Fibroblast of mammary gland (primary cell): ENCODE results near the gene FAM72D.
"Not testable (repeated sequence)": the region's sequence is repeated elsewhere in the genome, so short reads cannot be mapped to it uniquely, and the experiment has no call there.

Source experiments
- DNase-seq: peaks from one replicate; pipeline ENCODE4 v3.0.0-alpha.2; 2010; ENCODE audit warnings: low read depth
- H3K4me3 ChIP-seq: 2 replicates; pipeline ENCODE4 v1.5.1; 2011; ENCODE audit warnings: low read depth, mild to moderate bottlenecking, low read length, moderate library complexity; ENCODE audit not compliant: control insufficient read depth

FAM72D gene

DNA sequence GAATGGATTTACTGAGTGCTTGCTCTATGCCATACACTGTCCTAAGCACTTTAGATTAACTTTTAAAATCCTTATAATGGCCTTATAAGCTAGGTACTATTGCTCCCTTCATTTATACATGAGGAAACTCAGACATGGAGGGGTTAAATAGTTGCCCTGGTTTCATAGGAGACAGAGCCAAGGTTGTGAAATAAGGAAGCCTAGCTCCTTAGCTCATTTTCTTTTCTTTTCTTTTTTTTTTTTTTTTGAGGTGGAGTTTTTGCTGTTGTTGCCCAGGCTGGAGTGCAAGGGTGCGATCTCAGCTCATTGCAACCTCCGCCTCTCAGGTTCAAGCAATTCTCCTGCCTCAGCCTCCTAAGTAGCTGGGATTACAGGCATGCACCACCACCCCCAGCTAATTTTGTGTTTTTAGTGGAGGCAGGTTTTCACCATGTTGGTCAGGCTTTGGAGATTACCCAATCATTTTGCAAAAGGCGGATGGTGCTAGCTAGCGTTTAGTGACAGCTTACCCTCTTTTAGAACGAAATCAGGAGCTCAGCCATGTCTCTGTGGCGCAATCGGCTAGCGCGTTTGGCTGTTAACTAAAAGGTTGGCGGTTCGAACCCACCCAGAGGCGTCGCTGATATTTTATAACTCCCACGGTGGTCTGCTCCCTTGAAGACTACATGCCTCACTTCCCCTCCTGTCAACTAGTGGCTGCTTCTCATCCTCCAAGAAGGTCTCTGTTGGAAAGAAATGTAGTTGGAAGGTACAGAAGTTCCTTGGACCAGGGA lies 33.1 kb downstream of the FAM72D start:
- peak; percentile 67 for DNase-seq
- H3K4me3 ChIP-seq = peak overlapping the region; percentile 22

DNA sequence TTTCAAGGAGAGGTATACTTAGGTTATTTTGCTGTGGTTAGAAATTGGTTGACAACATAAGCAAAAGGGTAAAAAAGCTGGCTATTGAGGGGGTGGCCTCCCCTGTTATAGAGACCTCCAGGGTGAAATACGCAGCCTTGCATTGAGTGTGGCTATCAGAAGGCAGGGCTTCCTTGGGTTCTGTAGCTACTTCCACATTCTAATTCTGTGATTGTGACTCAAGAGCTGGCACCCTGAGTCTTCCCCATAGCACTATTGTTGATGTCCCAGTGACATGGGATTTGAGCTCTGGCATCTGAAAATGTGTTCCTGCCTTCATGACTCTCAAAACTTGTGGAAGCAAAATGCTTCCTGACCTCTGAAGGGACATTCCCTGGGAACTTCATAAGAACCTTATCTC lies 38.7 kb downstream of the FAM72D start:
- DNase-seq, H3K4me3 ChIP-seq: not testable (repeated sequence)

DNA sequence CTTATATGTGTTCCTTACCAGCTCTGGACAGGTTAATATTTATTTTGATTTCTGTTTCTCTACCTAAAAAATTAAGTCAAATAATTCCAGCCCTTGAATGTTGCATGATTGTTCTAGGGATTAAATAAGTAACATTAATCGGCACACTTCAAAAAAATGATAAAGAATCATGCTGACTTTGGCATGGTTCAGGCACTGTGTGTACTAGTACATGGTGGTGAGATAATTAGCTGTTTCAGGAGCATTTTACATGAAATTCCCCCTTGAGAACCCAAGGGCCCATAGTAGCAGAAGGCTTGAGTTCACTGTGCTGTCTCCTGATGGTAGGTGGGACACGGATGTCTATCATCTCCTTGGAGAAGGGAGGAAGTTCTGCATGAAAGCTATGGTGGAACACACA lies 44.8 kb downstream of the FAM72D start:
- not testable (repeated sequence) for DNase-seq, H3K4me3 ChIP-seq

DNA sequence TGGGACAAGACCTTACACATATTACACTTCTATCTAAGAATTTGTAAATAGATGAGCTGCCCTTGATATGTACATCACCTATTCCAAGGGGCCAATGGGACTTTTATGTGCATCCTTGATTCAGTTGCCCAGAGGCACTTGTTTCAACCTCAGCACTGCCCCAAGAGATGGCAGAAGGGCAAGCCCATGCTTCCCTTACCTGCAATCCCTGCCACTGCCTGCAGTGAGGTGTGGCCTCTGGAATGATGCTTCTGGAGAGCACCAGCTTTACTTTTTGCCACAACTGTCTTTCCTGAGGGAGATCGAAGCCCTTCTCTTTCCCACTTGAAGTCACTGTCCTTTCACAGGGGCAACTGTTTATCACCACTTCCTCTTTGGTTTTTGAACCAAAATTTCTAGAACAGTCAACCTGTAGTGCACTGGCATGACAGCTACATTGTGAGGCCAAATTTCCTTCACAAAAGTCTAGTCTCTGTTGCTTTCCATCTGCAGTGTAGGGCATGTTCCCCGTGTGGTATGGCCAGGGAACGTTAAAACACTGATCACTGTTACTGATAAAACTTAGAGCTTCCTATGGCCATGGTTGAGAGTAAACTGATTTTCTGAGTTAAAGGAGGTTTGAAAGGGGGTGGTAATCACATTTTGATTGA lies 48.6 kb downstream of the FAM72D start:
- DNase-seq, H3K4me3 ChIP-seq: not testable (repeated sequence)

DNA sequence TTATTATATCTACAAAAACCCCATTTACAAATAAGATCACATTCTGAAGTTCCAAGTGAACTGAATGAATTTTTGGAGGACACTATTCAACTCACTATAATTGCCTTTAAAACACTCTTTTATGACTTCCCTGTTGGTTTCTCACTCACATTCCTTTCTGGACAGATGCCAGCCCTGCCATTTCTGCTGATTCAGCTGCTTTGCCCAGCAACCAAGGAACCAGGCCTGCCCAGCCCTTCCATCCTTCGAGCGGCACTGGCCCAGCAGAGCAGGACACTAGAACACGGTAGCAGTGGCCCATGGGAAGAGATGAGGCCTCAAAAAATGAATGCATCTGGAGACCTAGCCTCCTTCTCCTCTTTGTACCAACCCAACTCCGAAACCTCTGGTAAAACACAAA lies 50.5 kb downstream of the FAM72D start:
- not testable (repeated sequence) for H3K4me3 ChIP-seq, DNase-seq

DNA sequence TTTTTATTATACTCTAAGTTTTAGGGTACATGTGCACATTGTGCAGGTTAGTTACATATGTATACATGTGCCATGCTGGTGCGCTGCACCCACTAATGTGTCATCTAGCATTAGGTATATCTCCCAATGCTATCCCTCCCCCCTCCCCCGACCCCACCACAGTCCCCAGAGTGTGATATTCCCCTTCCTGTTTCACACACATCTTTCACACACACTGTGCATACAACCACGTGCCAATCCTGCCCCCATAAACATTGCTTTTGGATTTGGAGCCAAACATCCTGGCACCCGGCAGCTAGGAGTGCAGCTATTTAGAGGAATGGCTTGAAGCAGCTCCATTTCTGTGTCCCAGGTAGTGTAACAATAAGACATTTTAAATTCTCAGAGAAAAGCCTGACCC lies 51.4 kb downstream of the FAM72D start:
- DNase-seq, H3K4me3 ChIP-seq: not testable (repeated sequence)

DNA sequence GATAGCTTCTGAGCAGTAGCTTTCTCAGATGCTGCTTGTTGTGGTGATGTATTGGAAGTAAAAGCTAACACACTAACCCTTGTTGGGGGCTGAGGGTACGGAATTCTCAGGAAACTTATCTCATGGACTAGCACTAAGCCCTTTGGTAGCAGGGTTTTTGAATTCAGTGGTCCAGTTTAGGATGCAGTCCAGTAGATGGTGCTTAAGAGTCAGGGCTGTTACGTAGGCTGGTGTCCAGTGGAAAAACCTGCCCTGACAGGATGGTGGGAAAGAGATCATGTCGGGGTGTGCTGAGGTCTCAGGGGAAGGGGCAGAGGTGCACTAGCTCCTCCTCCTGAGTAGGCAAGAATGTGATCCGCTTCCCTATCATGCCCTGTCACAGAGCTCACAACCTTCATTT lies 59.6 kb downstream of the FAM72D start:
- not testable (repeated sequence) for H3K4me3 ChIP-seq

DNA sequence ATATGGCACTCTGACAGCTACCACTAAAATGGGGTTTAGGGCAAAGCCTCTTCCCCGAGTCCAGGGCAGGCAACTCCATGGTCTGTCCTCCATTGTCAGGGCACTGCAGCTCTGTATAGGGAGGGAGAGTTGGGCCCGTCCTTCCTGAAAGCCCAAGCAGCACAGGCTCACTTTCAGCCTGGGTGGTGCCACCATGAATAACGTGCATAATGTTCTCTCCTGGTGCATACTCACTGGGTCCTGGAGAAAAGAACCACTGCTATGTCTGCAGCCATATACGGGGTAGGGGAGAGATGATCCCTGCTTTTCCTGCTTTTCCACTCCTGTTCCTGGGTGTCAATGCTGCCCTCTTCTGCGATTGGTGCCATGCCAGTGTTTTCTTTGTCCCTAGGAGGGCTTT lies 60.1 kb downstream of the FAM72D start:
- DNase-seq, H3K4me3 ChIP-seq: not testable (repeated sequence)

More for the DNA sequence above, 59.6 kb downstream of the FAM72D start:
- not testable (repeated sequence) for DNase-seq

DNA sequence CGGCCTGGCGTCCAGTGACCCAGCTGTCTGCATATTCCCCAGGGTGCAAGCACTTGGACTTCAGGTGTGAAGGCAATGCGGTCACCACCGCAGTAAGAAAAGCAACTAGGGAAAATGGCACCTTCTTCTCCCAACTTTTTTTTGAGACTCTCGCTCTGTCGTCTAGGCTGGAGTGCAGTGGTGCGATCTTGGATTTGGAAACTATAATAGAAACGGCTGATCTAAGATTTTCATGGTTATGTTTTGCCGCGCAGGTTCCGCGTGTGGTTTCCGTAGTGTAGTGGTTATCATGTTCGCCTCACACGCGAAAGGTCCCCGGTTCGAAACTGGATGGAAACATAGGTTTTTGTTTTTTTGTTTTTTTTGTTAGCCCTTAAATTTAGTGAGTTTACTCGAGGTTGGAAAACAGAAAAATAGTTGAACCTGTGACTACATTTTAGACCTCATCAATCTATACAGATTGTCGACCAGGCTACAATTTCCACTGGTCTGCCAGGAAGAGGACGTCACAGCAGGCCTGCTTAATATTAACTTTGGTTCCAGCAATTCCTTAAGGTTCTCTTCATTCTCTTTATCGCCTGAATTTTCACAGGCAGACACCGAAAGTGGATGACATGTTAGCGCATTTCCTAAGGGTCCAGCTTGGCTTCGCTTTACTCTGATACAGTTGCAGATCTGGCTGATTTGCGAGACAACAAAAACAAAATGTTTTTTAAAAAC lies 61.3 kb downstream of the FAM72D start:
- H3K4me3 ChIP-seq = peak overlapping the region; percentile 36
- peak; percentile 74 for DNase-seq

DNA sequence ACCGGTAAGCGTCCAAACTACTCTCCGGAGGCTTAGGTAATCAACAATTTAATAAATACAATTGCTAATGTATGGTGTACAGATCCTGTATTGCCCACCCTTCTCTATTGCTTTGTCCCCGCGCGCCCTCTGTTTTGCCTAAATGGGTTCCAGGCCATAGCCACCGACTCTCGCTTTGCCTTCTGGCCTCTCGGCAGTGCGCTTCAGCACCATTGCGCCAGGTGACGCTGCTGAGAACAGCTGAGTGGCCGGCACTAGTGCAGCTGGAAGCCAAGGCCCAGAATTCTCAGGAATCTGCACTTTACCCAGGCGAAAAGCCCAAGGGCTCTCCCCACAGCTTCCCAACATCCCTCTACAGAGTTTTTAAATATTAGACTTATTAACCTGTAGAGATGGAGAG lies 61.9 kb downstream of the FAM72D start:
- not testable (repeated sequence) for H3K4me3 ChIP-seq, DNase-seq

DNA sequence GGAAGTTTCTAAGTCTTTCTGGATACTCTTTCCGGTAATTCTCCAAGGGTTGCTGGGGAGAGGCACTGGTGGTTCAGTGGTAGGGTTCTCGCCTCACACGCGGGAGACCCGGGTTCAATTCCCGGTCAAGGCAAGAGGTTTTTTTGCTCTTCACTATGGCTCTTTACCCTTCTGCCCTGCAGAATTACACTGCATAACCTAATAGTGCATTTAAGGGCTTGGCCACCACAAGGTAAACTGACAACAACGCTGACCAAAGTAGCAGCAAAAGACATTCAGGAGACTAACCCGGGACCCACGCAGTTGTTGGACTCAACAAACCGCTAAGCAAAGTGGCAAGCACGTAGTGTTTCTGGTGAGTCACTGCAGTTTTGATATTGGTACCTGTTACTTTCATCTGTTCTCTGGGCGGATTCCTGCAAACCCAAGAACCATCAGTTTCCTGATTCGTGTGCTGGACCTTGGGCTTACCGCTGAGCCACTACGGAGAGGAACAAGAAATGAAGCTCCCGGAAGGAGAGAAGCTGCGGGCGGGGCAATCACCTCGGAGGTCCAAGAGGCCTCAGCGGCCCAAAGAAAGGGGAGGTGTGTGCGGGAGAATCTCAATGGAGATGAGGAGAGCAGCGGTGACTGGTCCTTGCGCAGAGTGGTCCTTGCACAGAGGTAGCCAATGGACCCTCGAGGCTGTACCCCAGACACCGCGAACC lies 65.4 kb downstream of the FAM72D start:
- DNase-seq, H3K4me3 ChIP-seq: not testable (repeated sequence)
